ENCODE results near the gene SPRYD4.

GRCh38 chr12:56517854-56518253 lies 49.5 kb downstream of the SPRYD4 start:
- TF ChIP-seq, protein P1, sequence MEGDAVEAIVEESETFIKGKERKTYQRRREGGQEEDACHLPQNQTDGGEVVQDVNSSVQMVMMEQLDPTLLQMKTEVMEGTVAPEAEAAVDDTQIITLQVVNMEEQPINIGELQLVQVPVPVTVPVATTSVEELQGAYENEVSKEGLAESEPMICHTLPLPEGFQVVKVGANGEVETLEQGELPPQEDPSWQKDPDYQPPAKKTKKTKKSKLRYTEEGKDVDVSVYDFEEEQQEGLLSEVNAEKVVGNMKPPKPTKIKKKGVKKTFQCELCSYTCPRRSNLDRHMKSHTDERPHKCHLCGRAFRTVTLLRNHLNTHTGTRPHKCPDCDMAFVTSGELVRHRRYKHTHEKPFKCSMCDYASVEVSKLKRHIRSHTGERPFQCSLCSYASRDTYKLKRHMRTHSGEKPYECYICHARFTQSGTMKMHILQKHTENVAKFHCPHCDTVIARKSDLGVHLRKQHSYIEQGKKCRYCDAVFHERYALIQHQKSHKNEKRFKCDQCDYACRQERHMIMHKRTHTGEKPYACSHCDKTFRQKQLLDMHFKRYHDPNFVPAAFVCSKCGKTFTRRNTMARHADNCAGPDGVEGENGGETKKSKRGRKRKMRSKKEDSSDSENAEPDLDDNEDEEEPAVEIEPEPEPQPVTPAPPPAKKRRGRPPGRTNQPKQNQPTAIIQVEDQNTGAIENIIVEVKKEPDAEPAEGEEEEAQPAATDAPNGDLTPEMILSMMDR (IDR thresholded peaks at IDR 0.05; ENCODE audit: insufficient read depth, low read depth, low read length), result no peak
- no peak for TF ChIP-seq EZH2 (IDR thresholded peaks at IDR 0.05; ENCODE audit: insufficient read depth, low read length)
